Measurements from ENCODE around the gene TBCEL. TPM values are rescaled to one million over a fixed set of nuclear protein-coding genes. Genes with fewer than 3 reads are reported as not detected.

TBCEL gene, protein sequence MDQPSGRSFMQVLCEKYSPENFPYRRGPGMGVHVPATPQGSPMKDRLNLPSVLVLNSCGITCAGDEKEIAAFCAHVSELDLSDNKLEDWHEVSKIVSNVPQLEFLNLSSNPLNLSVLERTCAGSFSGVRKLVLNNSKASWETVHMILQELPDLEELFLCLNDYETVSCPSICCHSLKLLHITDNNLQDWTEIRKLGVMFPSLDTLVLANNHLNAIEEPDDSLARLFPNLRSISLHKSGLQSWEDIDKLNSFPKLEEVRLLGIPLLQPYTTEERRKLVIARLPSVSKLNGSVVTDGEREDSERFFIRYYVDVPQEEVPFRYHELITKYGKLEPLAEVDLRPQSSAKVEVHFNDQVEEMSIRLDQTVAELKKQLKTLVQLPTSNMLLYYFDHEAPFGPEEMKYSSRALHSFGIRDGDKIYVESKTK
- total RNA-seq (10 to 100 TPM; 17.1 TPM), total RNA-seq (6.4 reads per million in 2 donors)

GRCh38 chr11:121023848-121024751 is at the start of gene TBCEL:
Gene TBCEL, plus strand, starts transcription at chr11:121024102. Its CDS starts 21,589 bp downstream, at chr11:121045691.
- H3K36me3 Mint-ChIP-seq (ENCODE audit: low read depth), result no peaks in the 10 kb centered on the region
- peak within 1 kb of the TSS; percentile 92 for H3K4me3 Mint-ChIP-seq
- ATAC-seq (peak; percentile 88), DNase-seq (peak; percentile 54 to 72 (median 57))
- H3K9me3 ChIP-seq (ENCODE audit: control insufficient read depth, low read length, poor library complexity, severe bottlenecking), result no peaks in the 10 kb centered on the region
- H3K27ac Mint-ChIP-seq, result peak within 1 kb of the TSS; percentile 91
- H3K4me1 Mint-ChIP-seq, result peaks cover 38% of the 10 kb centered on the region
- H3K27me3 Mint-ChIP-seq, result peaks cover 19% of the 10 kb centered on the region

- H3K27me3 Mint-ChIP-seq, result peaks cover 94% of the 10 kb centered on the region
- no peaks in the 10 kb centered on the region for H3K36me3 Mint-ChIP-seq (ENCODE audit: low read depth)
- ATAC-seq, result no peak
Measured at GRCh38 chr11:120974466-120974865, 49.4 kb upstream of the TBCEL start.

DNA sequence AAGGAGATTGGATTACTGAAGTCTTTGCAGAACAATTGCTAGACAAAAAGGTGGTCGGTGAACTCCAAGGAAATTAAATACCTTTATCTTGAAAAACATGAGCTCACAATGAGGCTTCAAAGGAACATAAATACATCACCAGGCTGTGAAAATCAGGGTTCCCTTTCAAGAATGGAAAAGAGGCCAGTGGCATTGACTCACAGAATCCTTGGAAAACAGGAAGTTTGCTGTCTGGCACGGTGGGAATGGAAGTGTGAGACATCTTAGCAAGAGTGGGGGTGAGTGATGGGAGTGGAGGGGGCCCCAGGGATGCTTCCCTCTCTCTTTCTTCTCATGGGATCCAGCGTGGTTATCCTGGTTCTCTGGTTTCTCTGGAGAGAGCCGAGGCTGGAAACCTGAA is 48.9 kb upstream of the TBCEL start:
- ATAC-seq (no peak), DNase-seq (no peak)
- Mint-ChIP-seq H3K27me3 (peaks cover 95% of the 10 kb centered on the region), H3K4me3 (no peak overlapping the region), H3K27ac (no peak overlapping the region), H3K4me1 (peaks cover 3% of the 10 kb centered on the region), H3K36me3 (ENCODE audit: low read depth) (no peaks in the 10 kb centered on the region)
- H3K9me3 ChIP-seq (ENCODE audit: control insufficient read depth, low read length, poor library complexity, severe bottlenecking), result no peaks in the 10 kb centered on the region

More at GRCh38 chr11:120974466-120974865, 49.4 kb upstream of the TBCEL start:
- no peaks in the 10 kb centered on the region for H3K9me3 ChIP-seq (ENCODE audit: control insufficient read depth, low read length, poor library complexity, severe bottlenecking)
- Mint-ChIP-seq H3K27ac (no peak overlapping the region), H3K4me1 (peaks cover 3% of the 10 kb centered on the region), H3K4me3 (no peak overlapping the region)
- DNase-seq, result no peak

- H3K9me3 ChIP-seq (ENCODE audit: control insufficient read depth, low read length, poor library complexity, severe bottlenecking), result no peaks in the 10 kb centered on the region
- DNase-seq (no peak), ATAC-seq (no peak)
- peaks cover 3% of the 10 kb centered on the region for H3K36me3 Mint-ChIP-seq (ENCODE audit: low read depth)
- H3K4me1 Mint-ChIP-seq, result no peaks in the 10 kb centered on the region
- no peak overlapping the region for H3K27ac Mint-ChIP-seq
- no peak overlapping the region for H3K4me3 Mint-ChIP-seq
- H3K27me3 Mint-ChIP-seq, result peaks cover 85% of the 10 kb centered on the region
Measured at GRCh38 chr11:120977266-120978137, 46.4 kb upstream of the TBCEL start.

GRCh38 chr11:120978701-120979100 is 45.2 kb upstream of the TBCEL start:
- DNase-seq (no peak), ATAC-seq (no peak)
- H3K9me3 ChIP-seq (ENCODE audit: control insufficient read depth, low read length, poor library complexity, severe bottlenecking), result no peaks in the 10 kb centered on the region
- H3K36me3 Mint-ChIP-seq (ENCODE audit: low read depth), result peaks cover 10% of the 10 kb centered on the region
- no peak overlapping the region for H3K4me3 Mint-ChIP-seq
- peaks cover 85% of the 10 kb centered on the region for H3K27me3 Mint-ChIP-seq
- no peak overlapping the region for H3K27ac Mint-ChIP-seq
- no peaks in the 10 kb centered on the region for H3K4me1 Mint-ChIP-seq

DNA sequence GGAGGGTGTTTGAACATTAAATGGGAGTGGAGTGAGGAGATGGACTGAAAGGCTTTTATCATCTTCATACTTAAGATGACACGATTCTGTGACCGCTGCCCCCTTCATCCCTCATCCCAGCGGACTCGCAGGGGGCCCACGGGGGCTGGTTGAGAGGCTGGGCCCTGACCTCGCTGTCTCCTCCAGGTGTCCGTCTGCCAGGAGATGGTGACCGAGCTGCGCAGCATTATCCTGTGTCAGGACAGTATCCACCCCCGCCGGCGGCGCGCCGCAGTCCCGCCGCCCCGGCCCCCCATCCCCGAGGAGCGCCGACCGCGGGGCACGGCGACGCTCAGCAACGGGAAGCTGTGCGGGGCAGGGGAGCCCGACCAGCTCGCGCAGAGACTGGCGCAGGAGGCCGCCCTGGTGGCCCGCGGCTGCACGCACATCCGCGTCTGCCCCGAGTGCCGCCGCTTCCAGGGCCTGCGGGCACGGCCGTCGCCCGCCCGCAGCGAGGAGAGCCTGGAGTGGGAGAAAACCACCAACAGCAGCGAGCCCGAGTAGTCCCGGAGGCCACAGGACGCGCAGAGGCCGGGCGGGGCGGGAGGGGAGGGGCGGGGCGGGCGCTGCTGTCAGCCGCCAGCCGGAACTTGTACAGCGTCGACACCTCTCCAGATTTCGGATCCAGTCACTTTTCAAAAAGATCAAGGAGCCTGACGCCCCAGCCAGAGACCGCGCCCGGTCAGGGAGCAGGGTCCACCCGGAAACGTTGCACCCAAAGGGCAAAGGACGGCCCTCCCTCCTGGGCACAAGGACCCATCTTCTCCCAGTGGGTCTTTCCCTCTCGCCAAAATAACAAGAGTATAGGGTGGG is 38.0 kb upstream of the TBCEL start:
- H3K9me3 ChIP-seq (ENCODE audit: control insufficient read depth, low read length, poor library complexity, severe bottlenecking), result no peaks in the 10 kb centered on the region
- peak in 2 of 3 donors; percentile 8 to 22 for DNase-seq
- Mint-ChIP-seq H3K4me3 (peak overlapping the region; percentile 89), H3K36me3 (ENCODE audit: low read depth) (peaks cover 10% of the 10 kb centered on the region), H3K27ac (no peak overlapping the region), H3K27me3 (peaks cover 62% of the 10 kb centered on the region), H3K4me1 (peaks cover 9% of the 10 kb centered on the region)
- peak; percentile 92 for ATAC-seq

DNA sequence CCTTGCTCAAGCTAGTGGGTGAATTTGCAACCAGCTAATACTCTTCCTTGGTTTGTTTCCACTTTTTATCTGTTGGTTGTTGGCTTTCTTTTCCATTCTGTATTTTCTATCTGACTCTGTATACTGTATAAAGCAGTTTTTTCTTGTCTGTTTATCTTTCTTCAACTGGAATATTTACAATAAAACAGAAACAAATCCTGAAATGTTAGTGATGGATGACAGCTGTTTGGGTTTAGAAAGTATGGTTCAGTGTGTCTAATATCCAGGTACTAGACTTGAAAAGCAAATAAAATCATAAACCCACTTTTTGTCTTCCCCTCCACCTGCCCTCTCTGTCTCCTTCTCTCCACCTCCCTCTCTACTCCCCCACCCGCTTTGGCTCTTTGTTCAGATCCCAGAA is 35.3 kb upstream of the TBCEL start:
- no peak for ATAC-seq
- no peak overlapping the region for H3K27ac Mint-ChIP-seq
- no peaks in the 10 kb centered on the region for H3K9me3 ChIP-seq (ENCODE audit: control insufficient read depth, low read length, poor library complexity, severe bottlenecking)
- peak overlapping the region; percentile 45 for H3K4me3 Mint-ChIP-seq
- H3K27me3 Mint-ChIP-seq, result peaks cover 44% of the 10 kb centered on the region
- H3K36me3 Mint-ChIP-seq (ENCODE audit: low read depth), result peaks cover under 1% of the 10 kb centered on the region
- peaks cover 9% of the 10 kb centered on the region for H3K4me1 Mint-ChIP-seq
- no peak for DNase-seq

DNA sequence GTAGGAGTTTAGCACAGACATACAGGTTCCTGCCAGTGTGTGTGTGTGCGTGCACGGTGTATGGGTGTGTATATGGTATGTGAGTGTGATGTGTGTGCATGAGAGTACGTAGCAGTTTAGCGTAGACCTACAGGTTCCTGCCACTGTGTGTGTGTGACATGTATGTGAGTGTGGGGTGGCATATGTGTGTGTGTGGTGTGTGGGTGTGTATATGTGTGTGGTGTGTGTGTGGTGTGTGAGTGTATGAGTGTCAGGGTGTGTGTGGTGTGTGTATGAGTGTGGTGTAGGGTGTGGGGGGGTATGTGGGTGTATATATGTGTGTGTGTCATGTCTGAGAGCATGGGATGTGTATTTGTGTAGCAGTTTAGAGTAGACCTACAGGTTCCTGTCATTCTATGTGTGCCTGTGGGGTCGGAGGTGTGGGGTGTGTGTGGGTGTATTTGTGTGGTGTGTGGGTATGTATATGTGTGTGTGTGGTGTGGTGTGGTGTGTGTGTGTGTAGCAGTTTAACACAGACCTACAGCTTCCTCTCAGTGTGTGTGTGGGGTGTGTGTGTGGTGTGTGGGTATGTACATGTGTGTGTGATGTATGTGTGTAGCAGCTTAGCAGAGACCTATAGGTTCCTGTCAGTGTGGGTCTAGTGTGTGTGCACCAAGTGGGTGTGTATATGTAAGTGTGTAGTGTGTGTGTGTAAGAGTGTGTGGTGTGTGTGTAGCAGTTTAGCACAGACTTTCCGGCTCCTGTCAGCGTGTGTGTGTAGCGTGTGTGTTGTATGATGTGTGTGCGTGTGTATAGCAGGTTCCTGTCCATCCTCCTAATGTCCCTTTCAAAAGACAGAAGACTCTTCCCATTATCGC is 31.8 kb upstream of the TBCEL start:
- Mint-ChIP-seq H3K27ac (no peak overlapping the region), H3K4me1 (peaks cover 4% of the 10 kb centered on the region), H3K36me3 (ENCODE audit: low read depth) (no peaks in the 10 kb centered on the region), H3K4me3 (no peak overlapping the region), H3K27me3 (peaks cover 34% of the 10 kb centered on the region)
- ATAC-seq (no peak), DNase-seq (no peak)
- H3K9me3 ChIP-seq (ENCODE audit: control insufficient read depth, low read length, poor library complexity, severe bottlenecking), result no peaks in the 10 kb centered on the region

GRCh38 chr11:120994091-120994859 is 29.6 kb upstream of the TBCEL start:
- no peaks in the 10 kb centered on the region for H3K9me3 ChIP-seq (ENCODE audit: control insufficient read depth, low read length, poor library complexity, severe bottlenecking)
- Mint-ChIP-seq H3K27ac (no peak overlapping the region), H3K27me3 (peaks cover 36% of the 10 kb centered on the region), H3K36me3 (ENCODE audit: low read depth) (no peaks in the 10 kb centered on the region), H3K4me3 (no peak overlapping the region), H3K4me1 (peaks cover 4% of the 10 kb centered on the region)
- DNase-seq (no peak), ATAC-seq (no peak)

GRCh38 chr11:120995184-120995583 is 28.7 kb upstream of the TBCEL start:
- H3K4me1 Mint-ChIP-seq, result peaks cover 2% of the 10 kb centered on the region
- ATAC-seq, result no peak
- no peak overlapping the region for H3K4me3 Mint-ChIP-seq
- peaks cover 29% of the 10 kb centered on the region for H3K27me3 Mint-ChIP-seq
- H3K9me3 ChIP-seq (ENCODE audit: control insufficient read depth, low read length, poor library complexity, severe bottlenecking), result no peaks in the 10 kb centered on the region
- no peak overlapping the region for H3K27ac Mint-ChIP-seq
- no peak for DNase-seq
- no peaks in the 10 kb centered on the region for H3K36me3 Mint-ChIP-seq (ENCODE audit: low read depth)

- no peak overlapping the region for H3K27ac Mint-ChIP-seq
- no peak overlapping the region for H3K4me3 Mint-ChIP-seq
- H3K4me1 Mint-ChIP-seq, result no peaks in the 10 kb centered on the region
- peaks cover 23% of the 10 kb centered on the region for H3K27me3 Mint-ChIP-seq
- ATAC-seq (no peak), DNase-seq (no peak)
- H3K9me3 ChIP-seq (ENCODE audit: control insufficient read depth, low read length, poor library complexity, severe bottlenecking), result no peaks in the 10 kb centered on the region
- H3K36me3 Mint-ChIP-seq (ENCODE audit: low read depth), result no peaks in the 10 kb centered on the region
Measured at GRCh38 chr11:120996973-120997372, 26.9 kb upstream of the TBCEL start.
